Neural progenitor cell (in vitro differentiated cells): ENCODE data around the gene LRRC40. TPM values are rescaled to one million over a fixed set of nuclear protein-coding genes. Genes with fewer than 3 reads are reported as not detected.

Experiments
- DNase-seq: peaks from one replicate; pipeline ENCODE4 v3.0.0-alpha.2; 2016; ENCODE audit warnings: low spot score
- H2AFZ ChIP-seq: fragments of 200-600 bp; sonication (generic); replicated peaks from 2 replicates; pipeline ENCODE4 v1.6.1; 2016; ENCODE audit warnings: antibody characterized with exemption
- H3F3A ChIP-seq: fragments of 200-600 bp; sonication (generic); 2 replicates; pipeline ENCODE4 v1.6.1; 2016; ENCODE audit warnings: antibody characterized with exemption, low read depth
- H3K27ac ChIP-seq: fragments of 200-600 bp; sonication (generic); 2 replicates; pipeline ENCODE4 v1.5.1; 2016; ENCODE audit warnings: mild to moderate bottlenecking
- H3K27me3 ChIP-seq: fragments of 200-600 bp; sonication (generic); 2 replicates; pipeline ENCODE4 v1.6.1; 2016; ENCODE audit warnings: mild to moderate bottlenecking, moderate library complexity
- H3K36me3 ChIP-seq: fragments of 200-600 bp; sonication (generic); 2 replicates; pipeline ENCODE4 v1.5.1; 2016
- H3K4me1 ChIP-seq: fragments of 200-600 bp; sonication (generic); 2 replicates; pipeline ENCODE4 v1.6.1; 2016; ENCODE audit warnings: mixed run types
- H3K4me2 ChIP-seq: fragments of 200-600 bp; sonication (generic); 2 replicates; pipeline ENCODE4 v1.6.1; 2016
- H3K4me3 ChIP-seq: fragments of 200-600 bp; sonication (generic); 2 replicates; pipeline ENCODE4 v1.5.1; 2016
- H3K79me2 ChIP-seq: fragments of 200-600 bp; sonication (generic); 2 replicates; pipeline ENCODE4 v1.6.1; 2016; ENCODE audit warnings: low read depth
- H3K9ac ChIP-seq: fragments of 200-600 bp; sonication (generic); 2 replicates; pipeline ENCODE4 v1.6.1; 2016
- H3K9me3 ChIP-seq: fragments of 200-600 bp; sonication (generic); 2 replicates; pipeline ENCODE4 v1.5.1; 2016; ENCODE audit warnings: low read depth
- H4K20me1 ChIP-seq: fragments of 200-600 bp; sonication (generic); 2 replicates; pipeline ENCODE4 v1.6.1; 2016; ENCODE audit warnings: low read depth
- H3K27ac Mint-ChIP-seq: 3 replicates; pipeline ENCODE4 v1.8.0; 2021; ENCODE audit warnings: mixed read lengths
- H3K27me3 Mint-ChIP-seq: 2 replicates; pipeline ENCODE4 v1.8.0; 2022; ENCODE audit warnings: low read depth, mild to moderate bottlenecking, inconsistent platforms, moderate library complexity, mixed read lengths; ENCODE audit not compliant: insufficient read depth
- H3K36me3 Mint-ChIP-seq: 3 replicates; pipeline ENCODE4 v1.8.0; 2021; ENCODE audit warnings: mixed read lengths
- H3K4me1 Mint-ChIP-seq: 3 replicates; pipeline ENCODE4 v1.8.0; 2021; ENCODE audit warnings: mixed read lengths
- H3K4me3 Mint-ChIP-seq: 3 replicates; pipeline ENCODE4 v1.8.0; 2021; ENCODE audit warnings: mild to moderate bottlenecking, moderate library complexity, mixed read lengths
- H3K9me3 Mint-ChIP-seq: 3 replicates; pipeline ENCODE4 v1.8.0; 2020; ENCODE audit warnings: mixed read lengths
- EZH2 ChIP-seq: fragments of 200-600 bp; sonication (generic); IDR thresholded peaks from 2 replicates; pipeline ENCODE4 v1.6.1; 2017; ENCODE audit warnings: antibody characterized with exemption, mild to moderate bottlenecking, moderate library complexity
- EZH2phosphoT487 ChIP-seq: fragments of 200-600 bp; sonication (generic); IDR thresholded peaks from 2 replicates; pipeline ENCODE4 v1.6.1; 2017; ENCODE audit warnings: antibody characterized with exemption
- total RNA-seq: library from RNA; depleted of rRNA; stranded (reverse); fragments of >200 nt; gene quantifications from 2 replicates; pipeline ENCODE4 v1.2.3, GENCODE V29; 2015; ENCODE audit warnings: low replicate concordance
- TF ChIP-seq, protein P1 (sequence below): fragments of 200-600 bp; sonication (generic); IDR thresholded peaks from 2 replicates; pipeline ENCODE4 v1.5.1; 2017; ENCODE audit warnings: antibody characterized with exemption, mild to moderate bottlenecking

Gene LRRC40
- total RNA-seq, 1 donor from 2014 or later: 88.1 TPM

DNA sequence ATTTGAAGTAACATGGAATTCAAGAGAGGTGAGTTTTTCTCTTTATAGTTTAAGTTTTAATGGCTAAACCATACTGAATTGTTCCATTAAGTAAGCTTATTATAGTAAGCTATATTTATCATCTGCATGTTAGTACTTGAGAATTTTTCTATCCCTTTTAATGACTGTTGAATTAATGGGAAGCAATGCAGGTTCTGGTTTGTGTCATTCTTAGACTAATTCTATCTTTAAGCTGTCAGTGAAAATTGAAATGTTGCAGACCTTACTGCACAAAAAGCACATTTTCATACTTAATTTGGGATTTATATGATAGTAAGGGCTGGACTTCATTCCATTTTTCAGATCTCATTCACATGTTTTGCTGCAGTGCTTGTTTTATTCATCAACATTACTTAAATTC lies 41.7 kb upstream of the LRRC40 start:
- Mint-ChIP-seq H3K27ac (no peak overlapping the region), H3K4me1 (no peaks in the 10 kb centered on the region), H3K36me3 (peaks cover 44% of the 10 kb centered on the region), H3K27me3 (no peaks in the 10 kb centered on the region), H3K4me3 (no peak overlapping the region), H3K9me3 (no peaks in the 10 kb centered on the region)
- no peak overlapping the region for H3K27ac ChIP-seq
- no peak overlapping the region for H3K9ac ChIP-seq
- H4K20me1 ChIP-seq: peaks cover 27% of the 10 kb centered on the region
- DNase-seq: no peak
- H3K4me3 ChIP-seq: no peak overlapping the region
- H2AFZ ChIP-seq: no peak overlapping the region
- TF ChIP-seq EZH2 (no peak), EZH2phosphoT487 (no peak)
- TF ChIP-seq, protein P1, sequence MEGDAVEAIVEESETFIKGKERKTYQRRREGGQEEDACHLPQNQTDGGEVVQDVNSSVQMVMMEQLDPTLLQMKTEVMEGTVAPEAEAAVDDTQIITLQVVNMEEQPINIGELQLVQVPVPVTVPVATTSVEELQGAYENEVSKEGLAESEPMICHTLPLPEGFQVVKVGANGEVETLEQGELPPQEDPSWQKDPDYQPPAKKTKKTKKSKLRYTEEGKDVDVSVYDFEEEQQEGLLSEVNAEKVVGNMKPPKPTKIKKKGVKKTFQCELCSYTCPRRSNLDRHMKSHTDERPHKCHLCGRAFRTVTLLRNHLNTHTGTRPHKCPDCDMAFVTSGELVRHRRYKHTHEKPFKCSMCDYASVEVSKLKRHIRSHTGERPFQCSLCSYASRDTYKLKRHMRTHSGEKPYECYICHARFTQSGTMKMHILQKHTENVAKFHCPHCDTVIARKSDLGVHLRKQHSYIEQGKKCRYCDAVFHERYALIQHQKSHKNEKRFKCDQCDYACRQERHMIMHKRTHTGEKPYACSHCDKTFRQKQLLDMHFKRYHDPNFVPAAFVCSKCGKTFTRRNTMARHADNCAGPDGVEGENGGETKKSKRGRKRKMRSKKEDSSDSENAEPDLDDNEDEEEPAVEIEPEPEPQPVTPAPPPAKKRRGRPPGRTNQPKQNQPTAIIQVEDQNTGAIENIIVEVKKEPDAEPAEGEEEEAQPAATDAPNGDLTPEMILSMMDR: no peak
- H3K4me1 ChIP-seq: no peaks in the 10 kb centered on the region
- peaks cover 69% of the 10 kb centered on the region for H3K36me3 ChIP-seq
- no peak overlapping the region for H3K4me2 ChIP-seq
- no peaks in the 10 kb centered on the region for H3K9me3 ChIP-seq
- peaks cover 7% of the 10 kb centered on the region for H3K79me2 ChIP-seq
- H3K27me3 ChIP-seq: no peaks in the 10 kb centered on the region
- H3F3A ChIP-seq: peaks cover 27% of the 10 kb centered on the region

DNA sequence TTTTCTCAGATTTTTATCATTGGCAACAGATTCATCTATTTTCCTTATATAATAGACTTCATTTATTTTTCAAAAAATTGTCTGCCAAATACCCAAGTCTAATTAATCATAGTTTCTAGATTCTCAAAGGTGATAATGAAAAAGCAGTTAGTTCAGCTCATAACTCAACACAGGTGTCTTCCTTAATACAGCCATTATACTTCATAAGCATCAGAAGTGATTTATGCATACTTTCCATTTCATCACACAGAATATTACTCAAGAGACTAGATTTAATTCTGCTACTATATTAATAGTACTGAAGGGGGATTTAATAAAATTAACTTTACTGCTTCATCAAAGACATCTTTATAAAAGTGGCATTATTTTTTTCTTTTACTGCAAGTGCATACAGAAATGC lies 34.6 kb upstream of the LRRC40 start:
- no peak for DNase-seq
- Mint-ChIP-seq H3K27ac (no peak overlapping the region), H3K4me3 (no peak overlapping the region), H3K9me3 (no peaks in the 10 kb centered on the region), H3K4me1 (no peaks in the 10 kb centered on the region), H3K27me3 (no peaks in the 10 kb centered on the region), H3K36me3 (peaks cover 36% of the 10 kb centered on the region)
- Histone ChIP-seq H3K4me1 (no peaks in the 10 kb centered on the region), H2AFZ (no peak overlapping the region), H3K79me2 (peaks cover 22% of the 10 kb centered on the region), H3K36me3 (peaks cover 58% of the 10 kb centered on the region), H3K9ac (no peak overlapping the region), H3K4me2 (no peak overlapping the region), H3K4me3 (no peak overlapping the region), H3F3A (no peaks in the 10 kb centered on the region), H3K27ac (no peak overlapping the region), H4K20me1 (peaks cover 38% of the 10 kb centered on the region), H3K9me3 (no peaks in the 10 kb centered on the region), H3K27me3 (no peaks in the 10 kb centered on the region)
- TF ChIP-seq EZH2phosphoT487 (no peak), EZH2 (no peak)
- TF ChIP-seq, protein P1: no peak

DNA sequence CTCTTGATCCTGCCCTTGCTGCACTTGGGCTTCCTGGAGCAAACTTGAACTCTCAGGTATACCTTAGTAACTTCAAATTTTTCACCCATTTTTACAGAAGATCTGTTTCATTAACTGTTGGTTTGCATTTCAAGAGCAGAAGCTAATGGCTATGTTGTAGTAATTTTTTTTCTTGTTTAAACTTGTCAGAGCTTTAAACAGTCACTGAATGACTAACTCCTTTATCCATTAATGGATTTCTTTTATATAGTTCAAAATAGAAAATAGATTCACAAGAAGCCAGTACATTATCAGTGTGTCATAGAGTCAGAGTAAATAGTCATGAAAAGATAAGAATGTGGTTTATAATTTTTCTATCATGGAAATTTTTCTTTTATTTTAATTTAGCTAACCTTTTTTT lies 29.4 kb upstream of the LRRC40 start:
- Mint-ChIP-seq H3K9me3 (no peaks in the 10 kb centered on the region), H3K27me3 (no peaks in the 10 kb centered on the region), H3K4me1 (no peaks in the 10 kb centered on the region), H3K36me3 (peaks cover 35% of the 10 kb centered on the region), H3K4me3 (no peak overlapping the region), H3K27ac (no peak overlapping the region)
- H3K4me1 ChIP-seq: no peaks in the 10 kb centered on the region
- DNase-seq: no peak
- H3K36me3 ChIP-seq: peaks cover 61% of the 10 kb centered on the region
- no peak overlapping the region for H3K4me3 ChIP-seq
- no peak for TF ChIP-seq EZH2
- TF ChIP-seq, protein P1: no peak
- no peak for TF ChIP-seq EZH2phosphoT487
- H3K27me3 ChIP-seq: no peaks in the 10 kb centered on the region
- H2AFZ ChIP-seq: no peak overlapping the region
- no peak overlapping the region for H3K9ac ChIP-seq
- no peak overlapping the region for H3K27ac ChIP-seq
- no peaks in the 10 kb centered on the region for H3F3A ChIP-seq
- H3K9me3 ChIP-seq: no peaks in the 10 kb centered on the region
- no peak overlapping the region for H3K4me2 ChIP-seq
- peaks cover 61% of the 10 kb centered on the region for H3K79me2 ChIP-seq
- H4K20me1 ChIP-seq: peaks cover 37% of the 10 kb centered on the region

DNA sequence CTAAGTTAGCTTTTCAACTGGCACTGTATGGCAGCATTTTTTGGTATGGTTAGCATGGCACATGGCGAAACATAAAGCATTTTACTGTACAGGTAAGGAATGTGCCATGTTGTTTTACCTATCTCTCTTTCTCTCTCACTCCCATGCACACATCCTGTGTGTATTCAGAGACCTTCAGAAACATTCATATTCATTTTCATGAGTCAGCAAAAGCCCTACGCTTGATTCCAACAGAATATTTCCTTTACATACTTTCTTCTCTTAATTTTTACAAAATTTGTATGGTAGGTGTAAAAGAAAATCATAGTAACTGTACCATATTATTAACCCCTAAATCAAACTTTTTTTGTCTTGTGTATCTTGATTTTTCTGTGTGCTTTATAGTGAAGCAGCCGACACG lies 26.1 kb upstream of the LRRC40 start:
- H3K4me1 ChIP-seq: no peaks in the 10 kb centered on the region
- H3K9ac ChIP-seq: no peak overlapping the region
- DNase-seq: no peak
- H3F3A ChIP-seq: no peaks in the 10 kb centered on the region
- H3K9me3 ChIP-seq: no peaks in the 10 kb centered on the region
- H2AFZ ChIP-seq: no peak overlapping the region
- TF ChIP-seq EZH2phosphoT487 (no peak), EZH2 (no peak)
- TF ChIP-seq, protein P1: no peak
- Mint-ChIP-seq H3K36me3 (peaks cover 32% of the 10 kb centered on the region), H3K9me3 (no peaks in the 10 kb centered on the region), H3K27ac (no peak overlapping the region), H3K4me3 (no peak overlapping the region), H3K4me1 (no peaks in the 10 kb centered on the region), H3K27me3 (no peaks in the 10 kb centered on the region)
- H3K27me3 ChIP-seq: no peaks in the 10 kb centered on the region
- H3K79me2 ChIP-seq: peaks cover 79% of the 10 kb centered on the region
- no peak overlapping the region for H3K4me2 ChIP-seq
- peaks cover 59% of the 10 kb centered on the region for H3K36me3 ChIP-seq
- H3K4me3 ChIP-seq: no peak overlapping the region
- H3K27ac ChIP-seq: no peak overlapping the region
- H4K20me1 ChIP-seq: peaks cover 52% of the 10 kb centered on the region
